WERI-Rb-1 (cell line): ENCODE measurements around the gene SEPTIN10.

Experiments
- DNase-seq: peaks from one replicate; pipeline ENCODE4 v3.0.0-alpha.2; 2020
- H3K27ac ChIP-seq: fragments of 250-450 bp; sonication (Bioruptor Pico); 2 replicates; pipeline ENCODE4 v1.5.1; 2020; ENCODE audit warnings: mild to moderate bottlenecking, moderate library complexity
- H3K27me3 ChIP-seq: fragments of 250-450 bp; sonication (Bioruptor Pico); 2 replicates; pipeline ENCODE4 v1.5.1; 2021; ENCODE audit warnings: mild to moderate bottlenecking, low read depth, moderate library complexity; ENCODE audit not compliant: insufficient read depth, severe bottlenecking
- H3K36me3 ChIP-seq: fragments of 250-450 bp; sonication (Bioruptor Pico); 2 replicates; pipeline ENCODE4 v1.5.1; 2020; ENCODE audit warnings: mild to moderate bottlenecking, moderate library complexity
- H3K4me3 ChIP-seq: 2 replicates; pipeline ENCODE4 v1.5.1; 2011; ENCODE audit warnings: low read depth, mild to moderate bottlenecking, control low read depth, low read length
- H3K9me3 ChIP-seq: fragments of 250-450 bp; sonication (Bioruptor Pico); 2 replicates; pipeline ENCODE4 v1.5.1; 2021; ENCODE audit warnings: mild to moderate bottlenecking, moderate library complexity; ENCODE audit not compliant: severe bottlenecking
- CTCF ChIP-seq: IDR thresholded peaks from 2 replicates; pipeline ENCODE4 v1.5.1; 2011; ENCODE audit warnings: low read depth, mild to moderate bottlenecking, control low read depth, inconsistent platforms, low read length

Gene SEPTIN10

GRCh38 chr2:109508556-109508955 is 105.2 kb downstream of the SEPTIN10 start:
- no peak for TF ChIP-seq CTCF
- H3K4me3 ChIP-seq = no peak overlapping the region
- no peak for DNase-seq
- no peaks in the 10 kb centered on the region for H3K36me3 ChIP-seq
- no peaks in the 10 kb centered on the region for H3K27me3 ChIP-seq
- H3K27ac ChIP-seq = no peak overlapping the region
- H3K9me3 ChIP-seq = no peaks in the 10 kb centered on the region

DNA sequence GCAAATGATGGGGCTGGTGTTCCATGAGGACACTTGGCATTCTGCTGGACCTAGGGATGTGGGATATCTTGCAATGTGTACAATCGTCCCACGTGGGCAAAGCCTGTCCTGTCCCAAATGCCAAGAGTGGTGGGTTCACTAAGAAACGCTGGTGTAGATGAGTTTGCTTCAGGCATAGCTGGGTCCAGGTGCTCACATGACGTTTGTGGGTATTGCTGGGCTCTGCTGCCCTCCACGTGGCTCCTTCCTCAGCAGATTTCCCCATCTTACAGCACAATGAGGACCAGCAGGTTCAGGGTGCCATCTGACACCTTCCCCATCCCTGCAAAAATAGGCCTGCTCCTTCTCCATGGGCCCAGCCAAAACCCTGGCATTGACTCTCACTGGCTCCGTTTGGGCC is 105.9 kb downstream of the SEPTIN10 start:
- H3K36me3 ChIP-seq = no peaks in the 10 kb centered on the region
- no peak for TF ChIP-seq CTCF
- H3K9me3 ChIP-seq = no peaks in the 10 kb centered on the region
- no peak overlapping the region for H3K4me3 ChIP-seq
- H3K27me3 ChIP-seq = no peaks in the 10 kb centered on the region
- DNase-seq = no peak
- H3K27ac ChIP-seq = no peak overlapping the region

- H3K36me3 ChIP-seq = no peaks in the 10 kb centered on the region
- no peak for TF ChIP-seq CTCF
- no peaks in the 10 kb centered on the region for H3K9me3 ChIP-seq
- DNase-seq = no peak
- no peak overlapping the region for H3K4me3 ChIP-seq
- no peaks in the 10 kb centered on the region for H3K27me3 ChIP-seq
- no peak overlapping the region for H3K27ac ChIP-seq
Observed at GRCh38 chr2:109507217-109507616, 106.5 kb downstream of the SEPTIN10 start.

- Histone ChIP-seq H3K9me3 (no peaks in the 10 kb centered on the region), H3K27me3 (no peaks in the 10 kb centered on the region), H3K36me3 (no peaks in the 10 kb centered on the region), H3K27ac (no peak overlapping the region), H3K4me3 (no peak overlapping the region)
- no peak for TF ChIP-seq CTCF
- DNase-seq = no peak
Observed at GRCh38 chr2:109503191-109503590, 110.6 kb downstream of the SEPTIN10 start.

DNA sequence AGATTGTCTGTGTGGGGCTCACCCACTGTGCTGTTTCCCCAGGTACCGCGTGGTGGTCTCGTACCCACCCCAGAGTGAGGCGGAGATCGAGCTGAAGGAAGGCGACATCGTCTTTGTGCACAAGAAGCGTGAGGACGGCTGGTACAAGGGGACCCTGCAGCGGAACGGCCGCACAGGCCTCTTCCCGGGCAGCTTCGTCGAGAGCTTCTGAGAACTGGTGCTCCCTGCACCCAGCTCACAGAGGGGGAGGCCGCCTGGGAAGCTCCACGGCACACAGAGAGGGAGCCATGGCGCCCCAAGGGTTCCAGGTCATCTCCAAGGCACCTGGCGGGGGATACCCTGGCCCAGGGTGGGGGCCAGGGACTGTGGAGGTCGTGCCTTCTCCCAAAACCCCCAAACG is 112.3 kb downstream of the SEPTIN10 start:
- TF ChIP-seq CTCF = no peak
- H3K36me3 ChIP-seq = no peaks in the 10 kb centered on the region
- no peaks in the 10 kb centered on the region for H3K27me3 ChIP-seq
- H3K9me3 ChIP-seq = no peaks in the 10 kb centered on the region
- DNase-seq = no peak
- H3K4me3 ChIP-seq = no peak overlapping the region
- no peak overlapping the region for H3K27ac ChIP-seq

GRCh38 chr2:109500910-109501309 is 112.9 kb downstream of the SEPTIN10 start:
- peak; percentile 19 for DNase-seq
- Histone ChIP-seq H3K36me3 (no peaks in the 10 kb centered on the region), H3K4me3 (no peak overlapping the region), H3K9me3 (no peaks in the 10 kb centered on the region), H3K27ac (no peak overlapping the region), H3K27me3 (no peaks in the 10 kb centered on the region)
- 0 out of 2 replicates have a peak, but pooled peaks have one; percentile 9 for TF ChIP-seq CTCF
